HG03558 (cell line): Measurements from ENCODE around the gene KCNN3.

Source experiments
- ATAC-seq: cut with Tn5 transposase; IDR thresholded peaks from one replicate; pipeline ENCODE4 v1.9.1; 2021; ENCODE audit warnings: moderate number of reproducible peaks; ENCODE audit not compliant: unreplicated experiment; ENCODE audit errors: extremely low read depth

KCNN3 gene

GRCh38 chr1:154863315-154864174 lies 6.5 kb downstream of the KCNN3 start:
- no peak for ATAC-seq

- ATAC-seq = no peak
These were observed 7.2 kb downstream of the KCNN3 start for GRCh38 chr1:154862907-154863306.

- no peak for ATAC-seq
These were observed 8.4 kb downstream of the KCNN3 start for GRCh38 chr1:154861607-154862094.

- no peak for ATAC-seq
These were observed 9.8 kb downstream of the KCNN3 start for GRCh38 chr1:154860156-154860870.

- ATAC-seq = no peak
These were observed 10.3 kb downstream of the KCNN3 start for GRCh38 chr1:154859786-154860155.

- no peak for ATAC-seq
These were observed 10.8 kb downstream of the KCNN3 start for GRCh38 chr1:154859151-154859785.

- ATAC-seq = no peak
These were observed 12.5 kb downstream of the KCNN3 start for GRCh38 chr1:154857441-154858215.

- ATAC-seq = no peak
These were observed 13.1 kb downstream of the KCNN3 start for GRCh38 chr1:154857022-154857421.

- no peak for ATAC-seq
These were observed 13.5 kb downstream of the KCNN3 start for GRCh38 chr1:154856544-154856943.

GRCh38 chr1:154856049-154856448 lies 14.0 kb downstream of the KCNN3 start:
- ATAC-seq = no peak

GRCh38 chr1:154855186-154855851 lies 14.8 kb downstream of the KCNN3 start:
- no peak for ATAC-seq

GRCh38 chr1:154852845-154853244 lies 17.2 kb downstream of the KCNN3 start:
- no peak for ATAC-seq

GRCh38 chr1:154851392-154852177 lies 18.5 kb downstream of the KCNN3 start:
- no peak for ATAC-seq

- ATAC-seq = no peak
These were observed 20.4 kb downstream of the KCNN3 start for GRCh38 chr1:154849645-154850131.

GRCh38 chr1:154848983-154849382 lies 21.1 kb downstream of the KCNN3 start:
- no peak for ATAC-seq

GRCh38 chr1:154847891-154848290 lies 22.2 kb downstream of the KCNN3 start:
- no peak for ATAC-seq

GRCh38 chr1:154846565-154847442 lies 23.3 kb downstream of the KCNN3 start:
- ATAC-seq = no peak

- no peak for ATAC-seq
These were observed 24.2 kb downstream of the KCNN3 start for GRCh38 chr1:154845879-154846278.
